ENCODE data around the gene VCX2. TPM values are rescaled to one million over a fixed set of nuclear protein-coding genes. Genes with fewer than 3 reads are reported as not detected.

The VCX2 gene
- total and polyA plus RNA-seq, 2 experiments from 2014 or later, result not detected

MicroRNAs within 50 kb of the gene (microRNA counts, 767-probe panel; counts per million panel counts)
- 447 counts per million, percentile 86 among the panel's probes with 10 or more counts for microRNA hsa-miR-651

Small RNAs within 50 kb of the gene (microRNA-seq; reads per million reads assigned to microRNA genes)
- not detected for gene MIR651 (ENCODE audit: borderline number of aligned reads)

Small RNAs within 50 kb of the gene (small RNA-seq; reads per million reads assigned to genes)
- gene MIR651 (ENCODE audit: low read depth, low replicate concordance), result not detected

Other genes starting within 250 kb of the VCX2 start
- 3.0 and 10.7 TPM in 2 replicates for gene PNPLA4, start 243.9 kb downstream of the VCX2 start, total RNA-seq (2014; rRNA removed; shearing (Covaris generic))
- gene PNPLA4, start 243.9 kb downstream of the VCX2 start, polyA plus RNA-seq (2016; fragmentation: Nextera tagmentation; extraction: Ambion mirVana), result 10.8 and 12.0 TPM in 2 replicates

Data from GM23248 (cell line).